IMR-90 (cell line): ENCODE data around the gene SLC6A9.

Source experiments
- CEBPB ChIP-seq: IDR thresholded peaks from 2 replicates; pipeline ENCODE4 v1.6.1; 2012; ENCODE audit warnings: low read depth, low read length, improper control_type of control experiment
- FOS ChIP-seq: fragments of 150-350 bp; IDR thresholded peaks from 2 replicates; pipeline ENCODE4 v1.6.1; 2016; ENCODE audit warnings: low read depth, low read length
- MAFK ChIP-seq: IDR thresholded peaks from 2 replicates; pipeline ENCODE4 v1.6.1; 2012; ENCODE audit warnings: low read depth, low read length, improper control_type of control experiment
- MXI1 ChIP-seq: IDR thresholded peaks from 2 replicates; pipeline ENCODE4 v1.6.1; 2012; ENCODE audit warnings: low read depth, mild to moderate bottlenecking, low read length, moderate library complexity, borderline replicate concordance
- NFE2L2 ChIP-seq: fragments of 150-350 bp; IDR thresholded peaks from 2 replicates; pipeline ENCODE4 v1.6.1; 2016; ENCODE audit warnings: low read depth, mild to moderate bottlenecking, low read length
- POLR2A ChIP-seq: IDR thresholded peaks from 2 replicates; pipeline ENCODE4 v1.6.1; 2012; ENCODE audit warnings: mild to moderate bottlenecking, low read depth, low read length
- RAD21 ChIP-seq: IDR thresholded peaks from 2 replicates; pipeline ENCODE4 v1.6.1; 2012; ENCODE audit warnings: low read length, improper control_type of control experiment
- RCOR1 ChIP-seq: IDR thresholded peaks from 2 replicates; pipeline ENCODE4 v1.6.1; 2012; ENCODE audit warnings: mild to moderate bottlenecking, low read length, improper control_type of control experiment; ENCODE audit not compliant: insufficient replicate concordance
- RFX5 ChIP-seq: IDR thresholded peaks from 2 replicates; pipeline ENCODE4 v1.8.0; 2012; ENCODE audit warnings: low read depth, mild to moderate bottlenecking, low read length, moderate library complexity
- SMC3 ChIP-seq: fragments of 150-350 bp; IDR thresholded peaks from 2 replicates; pipeline ENCODE4 v1.6.1; 2016; ENCODE audit warnings: low read depth, mild to moderate bottlenecking, antibody characterized with exemption, low read length, moderate library complexity
- TF ChIP-seq, protein P1 (sequence below): conservative IDR thresholded peaks from 2 replicates; pipeline ENCODE4 v1.5.1; 2012; ENCODE audit warnings: mild to moderate bottlenecking, low read depth, low read length, improper control_type of control experiment
- TF ChIP-seq, protein P2 (sequence below): fragments of 150-350 bp; IDR thresholded peaks from 2 replicates; pipeline ENCODE4 v1.6.1; 2017; ENCODE audit warnings: mild to moderate bottlenecking, antibody characterized with exemption, low read length, low read depth
- TF ChIP-seq, protein P3 (sequence below): fragments of 150-350 bp; IDR thresholded peaks from 2 replicates; pipeline ENCODE4 v1.6.1; 2016; ENCODE audit warnings: low read depth, mild to moderate bottlenecking, low read length, moderate library complexity, borderline replicate concordance

DNA sequence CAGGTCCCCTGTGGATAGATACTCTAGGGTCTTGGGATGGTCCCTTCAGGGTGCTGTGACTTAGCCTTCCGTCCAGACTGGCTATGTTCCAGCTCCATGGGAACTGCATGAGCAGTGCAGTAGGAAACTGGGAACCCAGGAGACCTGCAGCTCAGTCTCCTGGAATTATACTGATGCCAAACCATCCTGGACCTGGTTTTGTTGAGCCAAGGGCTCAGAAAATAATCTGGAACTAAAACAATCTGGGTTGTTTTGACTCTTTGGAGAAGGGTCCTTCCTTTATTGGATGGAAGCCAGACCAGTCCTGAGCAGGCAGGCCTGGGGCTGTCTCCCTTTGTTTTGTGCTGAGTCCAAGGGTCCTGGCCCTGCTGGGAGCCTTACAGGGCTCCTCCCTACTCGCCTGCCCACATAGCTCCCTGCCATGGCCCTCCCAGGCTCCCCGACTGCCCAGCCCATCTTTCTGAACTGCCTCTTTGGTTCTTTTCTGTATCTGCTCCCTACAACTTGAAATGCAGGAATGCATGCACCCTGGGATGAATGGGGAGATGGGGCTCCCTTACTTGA lies 83.3 kb downstream of the SLC6A9 start:
- TF ChIP-seq MXI1 (no peak), POLR2A (no peak), MAFK (no peak), SMC3 (no peak), RAD21 (no peak), NFE2L2 (no peak), RFX5 (no peak), FOS (no peak), CEBPB (no peak), RCOR1 (no peak)
- TF ChIP-seq, protein P1, sequence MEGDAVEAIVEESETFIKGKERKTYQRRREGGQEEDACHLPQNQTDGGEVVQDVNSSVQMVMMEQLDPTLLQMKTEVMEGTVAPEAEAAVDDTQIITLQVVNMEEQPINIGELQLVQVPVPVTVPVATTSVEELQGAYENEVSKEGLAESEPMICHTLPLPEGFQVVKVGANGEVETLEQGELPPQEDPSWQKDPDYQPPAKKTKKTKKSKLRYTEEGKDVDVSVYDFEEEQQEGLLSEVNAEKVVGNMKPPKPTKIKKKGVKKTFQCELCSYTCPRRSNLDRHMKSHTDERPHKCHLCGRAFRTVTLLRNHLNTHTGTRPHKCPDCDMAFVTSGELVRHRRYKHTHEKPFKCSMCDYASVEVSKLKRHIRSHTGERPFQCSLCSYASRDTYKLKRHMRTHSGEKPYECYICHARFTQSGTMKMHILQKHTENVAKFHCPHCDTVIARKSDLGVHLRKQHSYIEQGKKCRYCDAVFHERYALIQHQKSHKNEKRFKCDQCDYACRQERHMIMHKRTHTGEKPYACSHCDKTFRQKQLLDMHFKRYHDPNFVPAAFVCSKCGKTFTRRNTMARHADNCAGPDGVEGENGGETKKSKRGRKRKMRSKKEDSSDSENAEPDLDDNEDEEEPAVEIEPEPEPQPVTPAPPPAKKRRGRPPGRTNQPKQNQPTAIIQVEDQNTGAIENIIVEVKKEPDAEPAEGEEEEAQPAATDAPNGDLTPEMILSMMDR: no peak
- TF ChIP-seq, protein P2, sequence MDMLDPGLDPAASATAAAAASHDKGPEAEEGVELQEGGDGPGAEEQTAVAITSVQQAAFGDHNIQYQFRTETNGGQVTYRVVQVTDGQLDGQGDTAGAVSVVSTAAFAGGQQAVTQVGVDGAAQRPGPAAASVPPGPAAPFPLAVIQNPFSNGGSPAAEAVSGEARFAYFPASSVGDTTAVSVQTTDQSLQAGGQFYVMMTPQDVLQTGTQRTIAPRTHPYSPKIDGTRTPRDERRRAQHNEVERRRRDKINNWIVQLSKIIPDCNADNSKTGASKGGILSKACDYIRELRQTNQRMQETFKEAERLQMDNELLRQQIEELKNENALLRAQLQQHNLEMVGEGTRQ: no peak
- TF ChIP-seq, protein P3, sequence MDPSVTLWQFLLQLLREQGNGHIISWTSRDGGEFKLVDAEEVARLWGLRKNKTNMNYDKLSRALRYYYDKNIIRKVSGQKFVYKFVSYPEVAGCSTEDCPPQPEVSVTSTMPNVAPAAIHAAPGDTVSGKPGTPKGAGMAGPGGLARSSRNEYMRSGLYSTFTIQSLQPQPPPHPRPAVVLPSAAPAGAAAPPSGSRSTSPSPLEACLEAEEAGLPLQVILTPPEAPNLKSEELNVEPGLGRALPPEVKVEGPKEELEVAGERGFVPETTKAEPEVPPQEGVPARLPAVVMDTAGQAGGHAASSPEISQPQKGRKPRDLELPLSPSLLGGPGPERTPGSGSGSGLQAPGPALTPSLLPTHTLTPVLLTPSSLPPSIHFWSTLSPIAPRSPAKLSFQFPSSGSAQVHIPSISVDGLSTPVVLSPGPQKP: no peak
